ENCODE measurements around the gene RFNG.

Gene RFNG

DNA sequence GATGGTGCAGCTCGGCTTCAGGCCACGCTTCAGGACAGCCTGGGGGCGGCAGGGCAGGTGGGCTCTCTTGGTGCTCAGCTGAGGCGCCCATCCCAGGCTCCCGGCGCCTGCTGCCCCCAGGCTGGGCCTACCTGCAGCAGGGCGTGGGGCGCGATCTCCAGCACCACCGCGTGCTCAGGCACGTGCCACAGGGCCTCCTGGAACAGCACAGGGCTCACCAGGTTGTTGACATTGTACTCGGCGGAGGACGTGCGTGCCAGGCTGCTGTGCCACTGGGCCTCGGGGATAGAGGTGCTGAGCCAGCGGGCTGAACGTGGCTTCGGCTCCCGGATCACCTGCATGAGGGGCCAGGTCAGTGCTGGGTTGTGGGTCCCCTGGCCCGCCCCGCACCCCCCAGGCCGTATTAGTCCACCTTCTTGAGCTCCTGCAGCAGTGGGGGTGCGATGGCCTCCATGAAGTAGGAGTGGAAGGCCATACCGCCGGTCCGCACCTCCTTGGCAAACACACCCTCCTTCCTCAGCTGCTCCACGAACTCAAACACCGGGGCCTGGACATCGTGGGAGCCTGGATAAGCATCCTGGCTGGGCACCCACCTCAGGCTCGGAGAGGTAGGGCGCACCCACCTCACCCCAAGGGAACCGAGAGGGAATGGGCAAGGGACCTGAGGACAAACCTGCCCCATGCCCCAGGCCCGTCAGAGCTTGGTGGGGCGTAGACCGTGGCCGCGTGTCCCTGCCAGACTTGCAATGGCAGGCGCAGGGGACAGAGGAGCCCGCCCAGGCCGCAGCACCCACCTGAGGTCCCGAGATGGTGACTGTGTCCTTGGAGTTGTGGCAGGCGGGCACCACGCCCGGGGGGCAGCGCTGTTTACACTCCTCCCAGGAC, 37.5 kb upstream of the RFNG start:
- no peak for FAIRE-seq

DNA sequence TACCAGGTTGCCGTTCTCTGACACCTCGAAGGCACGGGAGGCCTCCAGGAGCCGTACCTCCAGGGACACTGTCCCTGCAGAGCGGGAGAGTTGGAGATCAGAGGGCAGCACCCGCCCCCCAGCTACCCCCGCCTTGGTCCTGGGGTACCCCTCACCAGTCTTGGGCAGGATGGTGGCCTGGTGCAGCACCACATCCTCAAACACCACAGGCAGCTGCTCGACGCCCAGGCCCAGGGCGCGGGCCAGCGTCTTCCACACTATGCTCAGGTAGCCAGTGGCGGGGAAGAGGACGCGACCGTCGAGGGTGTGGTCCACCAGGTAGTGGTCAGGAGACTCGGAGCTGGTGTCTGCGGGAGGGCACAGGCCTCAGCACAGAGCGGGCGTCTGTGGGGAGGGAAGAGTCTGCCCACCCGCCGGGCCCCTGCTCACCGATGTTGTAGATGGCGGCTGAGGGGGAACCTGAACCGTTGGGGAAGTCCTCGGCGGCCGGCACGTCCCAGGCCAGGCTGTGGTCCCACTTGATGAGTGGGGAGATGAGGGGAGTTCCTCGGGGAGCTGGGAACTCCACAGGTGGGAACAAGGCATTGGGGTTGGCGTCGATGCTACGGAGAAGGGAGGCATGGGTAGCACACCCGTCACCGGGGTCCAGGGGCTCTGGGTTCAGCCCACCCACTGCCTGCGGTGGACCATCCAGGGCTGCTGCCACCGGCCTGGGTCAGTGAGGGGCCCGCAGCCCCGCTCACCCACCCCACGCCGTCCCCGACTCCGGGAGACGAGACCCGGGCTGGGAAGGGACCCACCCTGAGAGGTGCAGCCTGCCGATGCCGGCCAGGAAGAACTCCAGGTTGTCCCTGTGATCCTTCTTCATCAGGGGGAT, 36.6 kb upstream of the RFNG start:
- no peak for FAIRE-seq

DNA sequence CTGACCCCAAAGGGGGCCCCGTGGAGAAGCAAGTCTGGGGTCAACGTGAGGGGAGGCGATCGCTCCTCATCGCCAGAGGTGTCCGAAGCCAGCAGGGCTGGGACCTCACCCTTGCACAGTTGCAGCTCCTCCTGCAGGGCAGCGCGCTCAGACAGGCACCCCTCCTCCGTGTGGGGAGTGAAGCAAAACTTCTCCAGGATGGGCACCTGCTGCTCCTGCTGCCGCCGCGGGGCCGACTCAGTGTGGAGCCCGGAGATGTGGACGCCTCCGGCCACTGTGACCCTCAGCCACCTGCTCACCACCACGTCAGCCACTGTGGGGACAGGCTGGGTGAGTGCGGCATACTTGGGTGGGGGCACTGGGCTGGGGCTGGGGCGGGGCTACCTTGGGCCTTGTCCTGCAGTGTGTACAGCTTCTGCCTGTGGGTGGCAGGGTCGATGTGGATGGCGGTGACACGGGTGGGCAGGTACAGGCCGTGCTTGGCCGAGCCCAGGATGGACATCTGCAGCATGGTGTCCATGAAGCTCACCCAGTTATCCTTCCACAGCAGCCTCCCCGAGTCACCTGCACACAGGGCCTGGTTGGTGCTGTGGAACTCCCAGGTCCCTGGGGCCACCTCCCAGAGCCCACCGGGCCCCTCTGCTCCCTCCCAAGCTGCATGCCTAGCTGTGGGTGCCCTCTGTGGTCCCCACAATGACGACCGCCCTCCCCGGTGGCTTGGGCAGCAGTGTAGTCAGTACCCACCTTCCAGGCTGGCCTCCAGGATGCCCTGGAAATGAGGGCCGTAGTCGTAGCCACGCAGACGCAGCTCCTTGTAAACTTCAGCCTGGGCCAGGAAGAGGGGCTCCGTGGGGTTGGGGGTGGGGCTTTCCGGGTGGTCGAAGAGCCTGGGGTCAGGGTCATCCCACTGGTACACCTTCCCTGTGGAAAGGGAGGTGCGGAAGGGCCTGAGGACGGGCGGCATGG, 35.6 kb upstream of the RFNG start:
- no peak for FAIRE-seq

DNA sequence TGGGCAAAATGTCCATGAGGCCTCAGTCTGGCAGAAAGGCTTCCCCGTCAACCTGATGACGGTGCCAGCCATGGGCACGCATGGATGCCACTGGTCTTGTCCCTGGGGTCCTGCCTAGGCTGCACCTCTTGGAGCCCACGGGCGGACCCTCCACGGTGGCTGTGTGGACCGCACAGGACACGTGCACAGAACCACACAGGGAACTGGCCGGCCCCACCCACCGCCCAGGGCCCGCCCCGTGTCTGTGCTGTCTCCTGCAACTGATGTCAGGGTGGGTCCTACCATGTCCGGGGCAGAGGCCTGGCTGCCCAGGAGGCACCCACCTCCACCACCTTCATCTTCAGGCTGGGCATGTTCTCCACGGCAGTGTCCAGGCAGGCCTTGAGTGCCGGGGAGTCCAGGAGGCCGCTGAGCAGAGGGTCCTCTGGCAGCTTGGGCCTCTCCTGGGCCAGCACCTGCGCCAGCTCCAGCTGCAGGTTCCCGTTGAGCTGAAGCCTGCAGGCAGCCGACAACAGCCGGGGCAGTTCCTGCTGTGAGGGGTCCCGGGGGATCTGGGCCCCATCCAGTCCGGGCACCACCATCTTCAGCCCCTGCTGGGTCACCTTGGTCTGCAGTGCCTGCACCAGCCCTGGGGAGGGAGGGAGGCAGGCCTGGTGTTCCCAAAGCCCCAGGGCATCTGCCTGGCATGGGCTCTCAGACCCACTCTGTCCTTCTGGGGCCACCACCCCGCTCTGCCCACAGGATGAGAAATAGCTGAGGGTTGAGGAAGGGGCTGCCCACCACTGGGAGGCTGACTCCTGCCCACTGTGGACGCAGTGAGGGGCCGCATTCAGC, 34.5 kb upstream of the RFNG start:
- FAIRE-seq: no peak

DNA sequence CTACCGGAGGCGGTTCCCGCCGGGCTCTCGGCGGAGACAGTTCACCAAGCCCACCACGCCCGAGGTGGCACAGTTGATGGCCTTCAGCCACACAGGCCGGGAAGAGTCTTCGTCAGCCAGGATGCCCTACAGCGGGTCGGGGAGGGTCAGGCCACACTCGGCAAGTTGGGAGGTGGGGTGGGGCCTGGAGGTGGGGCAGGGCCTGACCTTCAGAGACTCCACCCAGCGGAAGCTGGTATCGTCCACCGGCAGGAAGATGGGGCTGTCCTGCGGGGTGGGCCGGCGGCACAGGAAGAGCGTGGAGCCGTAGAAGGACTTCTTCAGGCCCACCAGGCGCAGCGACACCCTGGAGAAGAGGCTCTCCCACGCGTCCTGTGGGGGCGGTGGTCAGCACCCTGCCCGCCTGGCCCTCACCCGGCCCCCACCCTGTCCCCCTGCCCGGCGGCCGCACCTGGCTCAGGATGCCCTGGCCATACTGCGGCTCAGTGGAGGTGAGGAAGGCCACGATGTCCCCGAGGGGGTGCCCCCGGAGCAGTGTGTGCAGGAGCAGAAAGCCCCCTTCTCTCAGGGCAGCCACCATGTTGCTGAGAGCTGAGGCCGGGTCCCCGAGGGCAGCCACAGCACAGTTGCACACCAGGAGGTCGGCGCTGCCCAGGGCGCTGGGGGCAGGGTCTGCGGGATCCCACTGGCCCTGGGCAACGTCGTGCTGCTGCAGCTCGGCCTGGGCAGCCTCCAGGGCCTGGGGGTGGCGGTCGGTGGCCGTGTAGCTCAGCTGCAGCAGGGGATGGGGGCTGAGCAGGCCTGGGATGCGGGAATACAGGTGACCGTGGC, 33.6 kb upstream of the RFNG start:
- FAIRE-seq: no peak

DNA sequence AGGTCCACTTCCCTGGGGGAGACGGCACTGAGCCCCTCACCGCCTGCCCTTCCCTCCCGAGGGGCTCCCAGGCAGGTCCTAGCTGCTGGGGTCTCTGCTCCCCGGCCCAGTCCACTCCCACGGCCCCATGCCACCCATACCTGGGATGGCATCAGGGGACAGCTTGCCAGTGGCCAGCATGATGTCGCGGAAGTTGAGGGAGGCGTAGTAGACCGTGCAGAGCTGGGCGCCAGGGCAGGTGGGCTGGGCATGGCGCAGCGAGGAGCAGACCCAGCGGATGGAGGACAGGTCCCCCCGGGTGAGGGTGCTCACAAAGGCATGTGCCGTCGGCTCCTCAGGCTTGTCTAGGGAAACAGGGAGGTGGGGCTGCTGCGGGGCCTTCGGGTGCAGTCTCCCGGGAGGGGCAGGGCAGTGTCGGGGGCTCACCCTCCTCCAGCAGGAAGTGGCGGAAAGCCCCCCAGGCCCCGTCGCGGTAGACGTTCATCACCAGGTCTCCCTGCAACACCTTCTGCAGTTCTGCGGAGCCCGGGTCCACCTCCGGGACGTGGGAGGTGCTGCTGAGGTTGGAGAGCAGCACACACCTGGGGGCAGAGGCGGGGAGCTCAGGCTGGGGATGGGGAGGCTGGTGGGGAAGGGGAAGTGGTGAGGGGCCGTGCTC, 32.9 kb upstream of the RFNG start:
- FAIRE-seq: no peak

DNA sequence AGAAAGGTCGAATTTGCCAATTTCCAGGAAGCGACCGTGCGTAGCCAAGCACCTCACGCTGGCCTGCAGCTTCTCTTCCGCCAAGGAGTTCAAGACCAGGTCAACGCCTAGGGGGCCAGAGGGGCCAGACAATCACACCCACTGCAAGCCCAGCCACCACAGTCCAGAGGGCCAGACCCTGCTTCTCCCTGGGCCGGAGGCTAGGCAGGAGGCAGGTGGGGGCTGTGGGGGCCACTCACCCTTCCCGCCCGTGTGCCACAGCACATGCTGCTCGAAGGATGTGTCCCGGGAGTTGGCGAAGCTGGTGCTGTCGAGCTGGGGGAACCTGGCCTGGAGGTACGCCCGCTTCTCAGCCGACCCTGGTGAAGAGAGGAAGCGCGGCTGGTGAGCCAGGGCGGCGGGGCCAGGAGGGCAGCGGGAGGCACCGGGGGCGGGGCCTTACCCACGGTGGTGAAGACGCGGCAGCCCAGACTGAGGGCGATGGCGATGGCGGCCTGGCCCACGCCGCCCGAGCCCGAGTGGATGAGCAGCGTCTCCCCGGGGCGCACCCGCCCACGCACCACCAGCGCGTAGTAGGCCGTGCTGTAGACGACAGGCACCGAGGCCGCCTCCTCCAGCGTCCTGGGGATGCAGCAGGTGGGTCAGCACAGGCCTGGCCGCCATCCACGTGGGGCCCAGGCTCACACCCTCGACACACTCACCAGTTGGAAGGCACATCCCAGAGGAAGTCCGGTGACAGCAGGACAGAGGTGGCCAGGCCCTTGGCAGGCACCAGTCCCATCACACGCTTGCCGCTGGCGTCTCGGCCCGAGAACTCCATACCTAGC, 32.1 kb upstream of the RFNG start:
- no peak for FAIRE-seq

DNA sequence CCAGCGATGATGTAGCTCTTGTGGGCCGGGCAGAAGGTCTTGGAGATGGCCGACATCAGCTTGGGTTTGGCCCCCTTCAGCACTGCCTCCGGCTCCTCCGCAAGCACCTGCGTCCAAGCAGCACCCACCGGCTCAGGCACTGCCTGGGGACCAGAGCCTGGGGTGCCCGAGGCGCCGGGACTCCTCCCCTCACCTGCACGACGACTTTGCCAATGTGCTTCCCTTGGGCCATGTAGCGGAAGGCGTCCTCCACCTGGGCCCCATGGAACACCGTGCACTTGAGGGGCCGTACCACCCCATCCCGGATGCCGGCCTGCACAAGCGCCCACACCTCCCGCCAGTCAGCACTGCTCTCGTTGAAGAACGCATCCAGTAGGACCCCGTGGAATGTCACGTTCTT, 31.4 kb upstream of the RFNG start:
- no peak for FAIRE-seq

DNA sequence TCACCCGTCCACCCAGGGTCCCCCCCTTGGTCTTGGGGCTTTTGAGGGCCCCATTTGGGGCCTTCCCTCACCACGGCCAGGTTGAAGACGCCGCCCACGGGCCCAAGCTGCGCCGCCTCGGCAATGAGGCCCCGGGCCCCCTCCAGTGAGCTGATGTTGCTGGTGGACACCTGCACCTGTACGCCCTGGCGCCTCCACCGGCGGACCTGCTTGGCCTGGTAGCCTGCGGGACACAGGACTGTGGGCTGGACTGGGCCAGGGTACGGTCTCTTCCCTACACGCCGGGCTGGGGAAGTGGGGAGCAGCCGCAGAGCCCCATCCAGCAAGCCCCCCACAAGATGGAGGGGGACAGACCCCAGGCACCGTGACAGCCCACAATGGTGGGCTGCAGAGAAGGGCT, 30.8 kb upstream of the RFNG start:
- no peak for FAIRE-seq

DNA sequence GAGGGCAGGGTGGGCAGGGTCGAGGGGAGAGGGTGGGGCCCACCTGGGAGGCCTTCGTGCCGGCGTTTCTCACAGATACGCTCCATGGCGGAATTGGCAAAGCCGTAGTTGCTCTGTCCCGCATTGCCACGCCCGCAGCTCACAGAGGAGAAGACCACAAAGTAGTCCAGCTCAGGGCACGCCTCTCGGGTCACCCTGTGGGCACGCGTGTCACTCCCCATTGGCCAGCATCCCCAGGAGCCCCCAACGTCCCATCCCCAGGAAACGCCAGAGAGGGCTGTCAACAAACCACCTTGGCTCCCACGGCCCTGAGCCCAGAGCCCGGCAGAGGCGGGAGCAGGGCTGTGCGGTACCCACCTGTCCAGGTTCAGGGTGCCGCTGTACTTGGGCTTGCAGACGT, 30.4 kb upstream of the RFNG start:
- FAIRE-seq: no peak

DNA sequence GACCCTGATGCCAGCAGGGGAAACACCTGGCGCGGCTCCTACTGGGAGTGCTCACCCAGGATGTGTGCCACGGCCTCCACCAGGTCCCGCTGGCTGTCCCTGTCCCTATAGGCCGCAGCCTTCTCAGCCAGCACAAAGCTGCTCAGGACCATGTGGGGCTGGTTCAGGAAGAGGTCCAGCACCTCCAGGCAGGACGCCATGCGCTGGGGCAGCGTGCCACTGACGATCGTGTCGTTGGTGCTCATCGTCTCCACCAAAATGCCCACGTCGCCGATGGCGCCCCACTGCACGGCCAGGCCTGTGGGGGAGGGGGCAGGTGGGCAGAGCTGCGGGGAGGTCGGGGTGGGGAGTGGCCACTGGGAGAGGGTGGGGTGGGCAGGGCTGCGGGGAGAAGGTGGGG, 29.9 kb upstream of the RFNG start:
- FAIRE-seq: no peak

DNA sequence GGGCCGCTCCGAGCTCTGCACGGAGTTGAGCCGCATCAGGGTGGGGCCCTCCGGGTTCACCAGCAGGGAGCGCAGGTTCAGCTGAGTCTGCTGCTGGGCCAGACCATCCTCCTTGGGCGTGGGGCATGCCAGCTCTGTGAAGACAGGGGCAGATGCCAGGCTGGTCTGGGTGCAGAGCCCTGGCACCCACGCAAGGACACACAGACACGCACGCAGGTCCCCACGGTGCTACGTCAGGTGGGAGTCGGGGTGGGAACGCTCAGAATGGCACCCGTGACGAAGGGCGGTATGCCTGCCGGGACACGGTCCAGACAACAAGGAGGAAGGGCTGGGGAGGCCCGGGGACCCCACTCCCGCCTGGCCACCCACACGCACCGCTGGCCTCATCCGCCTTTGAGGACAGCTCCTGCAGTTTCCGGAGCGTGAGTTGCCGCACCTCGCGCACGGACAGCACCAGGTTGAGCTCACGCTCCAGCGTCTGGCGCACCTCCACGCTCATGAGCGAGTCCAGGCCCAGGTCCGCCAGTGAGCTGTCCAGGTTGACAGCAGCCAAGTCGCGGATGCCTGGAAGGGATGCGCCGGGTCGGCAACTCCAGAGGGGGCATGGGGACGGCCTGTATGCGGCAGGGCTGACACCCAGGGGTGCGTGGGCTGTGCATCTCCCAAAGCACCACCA, 29.3 kb upstream of the RFNG start:
- FAIRE-seq: no peak

DNA sequence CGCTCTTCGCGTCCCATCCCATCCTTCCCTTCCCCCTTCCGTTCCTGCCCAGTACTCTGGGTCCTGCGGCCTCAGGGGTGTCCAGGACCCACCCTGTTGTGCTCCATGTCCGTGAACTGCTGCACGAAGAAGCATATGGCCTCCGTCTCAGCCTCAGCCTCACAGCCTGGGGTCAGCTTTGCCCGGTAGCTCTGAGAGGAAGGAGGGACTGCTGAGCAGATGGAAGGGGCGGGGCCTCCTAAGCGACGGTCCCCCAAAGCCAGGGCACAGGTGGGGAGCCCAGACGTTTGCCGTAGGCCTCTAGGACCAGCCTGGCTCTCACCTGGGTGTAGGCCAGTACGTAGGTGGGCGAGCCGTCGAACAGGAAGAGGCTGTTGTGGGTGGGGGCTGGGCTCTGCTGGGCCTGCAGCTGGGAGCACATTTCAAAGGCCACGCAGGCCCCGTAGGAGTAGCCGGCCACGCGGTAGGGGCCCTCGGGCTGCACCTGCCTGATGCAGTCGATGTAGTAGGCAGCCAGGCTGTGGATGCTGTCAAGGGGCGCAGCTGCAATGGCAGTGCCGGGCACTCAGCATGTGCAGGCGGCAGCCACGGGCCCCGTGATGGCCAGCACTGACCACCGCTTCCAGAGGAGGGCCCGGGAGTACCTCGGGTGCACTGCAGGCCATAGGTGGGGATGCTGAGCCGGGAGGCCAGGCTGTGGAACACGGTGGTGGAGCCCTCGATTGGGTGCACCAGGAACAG, 28.6 kb upstream of the RFNG start:
- FAIRE-seq: no peak

DNA sequence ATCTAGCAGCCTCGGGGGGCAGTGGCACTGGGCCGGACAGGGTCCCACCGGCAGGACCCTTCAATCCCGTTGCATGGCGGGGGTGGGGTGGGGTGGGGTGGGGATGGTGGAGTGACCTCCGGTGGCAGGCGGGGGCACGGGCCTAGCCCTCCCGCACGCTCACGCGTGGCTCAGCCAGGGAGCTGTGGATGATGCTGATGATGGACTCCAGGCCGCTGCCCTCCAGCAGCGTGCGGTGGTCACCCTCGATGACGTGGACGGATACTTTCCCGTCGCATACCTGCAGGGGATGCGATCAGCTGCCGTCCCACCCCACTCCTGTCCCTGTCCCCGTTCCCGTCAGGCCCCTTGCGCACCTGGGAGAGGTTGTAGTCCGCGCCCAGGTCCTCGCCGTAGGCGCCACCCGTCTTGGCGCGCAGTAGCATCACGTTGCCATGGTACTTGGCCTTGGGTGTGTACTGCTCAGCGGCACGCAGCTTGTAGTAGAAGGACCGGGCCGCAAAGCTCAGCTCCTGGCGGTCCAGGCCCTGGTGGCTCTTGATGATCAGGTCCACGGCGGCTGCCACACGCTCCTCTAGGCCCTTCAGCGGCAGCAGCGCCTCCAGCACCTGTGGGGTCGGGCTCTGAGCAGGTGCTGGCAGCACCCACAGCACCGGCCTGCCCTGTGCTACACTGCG, 27.5 kb upstream of the RFNG start:
- FAIRE-seq: no peak

DNA sequence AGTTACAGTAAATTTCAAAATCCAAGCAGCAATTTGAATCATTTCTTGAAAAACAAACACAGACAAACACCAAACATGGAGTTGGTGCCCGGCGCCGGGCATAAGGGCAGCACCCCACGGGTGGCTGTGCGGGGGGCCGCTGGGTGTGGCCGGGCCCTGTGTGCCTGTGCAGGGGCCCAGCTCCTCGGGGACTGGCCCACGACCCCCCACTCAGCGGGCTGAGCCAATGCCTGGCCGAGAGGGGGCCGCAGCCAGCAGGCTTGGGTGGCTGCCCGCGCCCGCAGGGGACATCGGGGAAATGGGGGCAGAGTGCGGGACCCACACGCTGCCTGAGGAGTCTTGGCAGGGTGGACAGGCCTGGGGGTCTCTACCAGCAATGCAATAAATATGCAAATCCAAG, 26.8 kb upstream of the RFNG start:
- no peak for FAIRE-seq

DNA sequence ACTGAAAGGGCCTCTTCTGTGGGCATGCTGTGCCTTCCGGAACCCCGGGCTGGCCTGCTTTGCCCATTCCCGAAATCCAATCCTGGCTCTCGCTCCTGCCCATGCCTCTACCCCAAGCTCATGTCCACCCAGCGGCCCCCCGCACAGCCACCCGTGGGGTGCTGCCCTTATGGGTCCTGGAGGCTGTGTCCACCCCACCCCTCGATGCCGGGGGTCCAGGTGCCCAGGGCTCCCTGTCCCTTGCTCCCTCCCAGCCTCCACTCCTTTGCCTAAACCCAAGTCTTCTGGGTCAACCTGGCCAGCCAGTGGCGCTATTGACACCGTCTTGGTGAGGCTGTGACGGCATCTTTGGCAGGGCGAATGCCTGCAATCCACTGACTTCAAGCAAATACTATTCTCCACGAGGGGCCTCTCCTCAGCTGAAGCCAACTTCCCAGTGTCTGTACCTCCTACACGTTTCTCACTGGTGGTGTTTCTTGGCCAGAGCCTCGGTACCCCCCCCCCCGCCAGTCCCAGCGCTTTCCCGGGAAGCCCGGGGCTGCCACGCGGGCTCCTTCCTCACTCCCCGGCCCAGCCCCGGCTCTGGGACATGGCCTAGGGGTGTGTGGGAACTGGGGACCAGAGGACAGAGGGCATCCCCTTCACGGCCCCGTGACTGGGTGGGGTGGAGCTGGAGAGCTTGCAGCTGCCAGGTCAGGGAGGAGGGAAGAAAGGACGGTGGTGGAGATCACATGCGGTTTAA, 26.2 kb upstream of the RFNG start:
- FAIRE-seq: no peak
